VCaP (cell line): ENCODE results near the gene DHRS4L2.
A peak's percentile ranks its signal among the peaks of the same experiment; 100 is the strongest.
"Not testable (repeated sequence)": the region's sequence is repeated elsewhere in the genome, so short reads cannot be mapped to it uniquely, and the experiment has no call there.

ENCODE experiments used
- H3K27ac ChIP-seq: fragments of 450-650 bp; 2 replicates; pipeline ENCODE4 v1.5.1; 2017
- CTCF ChIP-seq: fragments of 450-650 bp; conservative IDR thresholded peaks from 2 replicates; pipeline ENCODE4 v1.5.1; 2017; ENCODE audit warnings: mild to moderate bottlenecking, moderate library complexity

The DHRS4L2 gene

GRCh38 chr14:24011051-24011450, 22.3 kb downstream of the DHRS4L2 start:
- no peak for TF ChIP-seq CTCF
- no peak overlapping the region for H3K27ac ChIP-seq

GRCh38 chr14:24012726-24013273, 24.1 kb downstream of the DHRS4L2 start:
- peak overlapping the region; percentile 10; the same call in 1 of the 2 replicates for H3K27ac ChIP-seq

GRCh38 chr14:24013654-24014514, 25.2 kb downstream of the DHRS4L2 start:
- H3K27ac ChIP-seq, result 0 out of 2 replicates have a peak overlapping the region, but pooled peaks have one; percentile 2
- TF ChIP-seq CTCF, result peak; percentile 91

GRCh38 chr14:24015745-24016144, 27.0 kb downstream of the DHRS4L2 start:
- not testable (repeated sequence) for H3K27ac ChIP-seq

GRCh38 chr14:24018978-24019377, 30.2 kb downstream of the DHRS4L2 start:
- not testable (repeated sequence) for H3K27ac ChIP-seq

GRCh38 chr14:24019944-24020343, 31.2 kb downstream of the DHRS4L2 start:
- peak; percentile 48 for TF ChIP-seq CTCF
- not testable (repeated sequence) for H3K27ac ChIP-seq

- H3K27ac ChIP-seq, result not testable (repeated sequence)
Observed at GRCh38 chr14:24020520-24020919, 31.8 kb downstream of the DHRS4L2 start.

- not testable (repeated sequence) for H3K27ac ChIP-seq
Observed at GRCh38 chr14:24024939-24025418, 36.2 kb downstream of the DHRS4L2 start.

GRCh38 chr14:24029687-24030086, 41.0 kb downstream of the DHRS4L2 start:
- H3K27ac ChIP-seq, result not testable (repeated sequence)

- not testable (repeated sequence) for H3K27ac ChIP-seq
Observed at GRCh38 chr14:24031331-24031730, 42.6 kb downstream of the DHRS4L2 start.

- no peak overlapping the region for H3K27ac ChIP-seq
- TF ChIP-seq CTCF, result no peak
Observed at GRCh38 chr14:24032727-24033418, 44.1 kb downstream of the DHRS4L2 start.

- H3K27ac ChIP-seq, result peak overlapping the region; percentile 71
Observed at GRCh38 chr14:24035769-24036168, 47.0 kb downstream of the DHRS4L2 start.
